Measurements from ENCODE around the gene MRPL24.

Gene MRPL24

GRCh38 chr1:156703741-156704140, 37.1 kb downstream of the MRPL24 start:
- Histone ChIP-seq H3K4me3 (ENCODE audit: low read length) (no peak overlapping the region), H3K4me2 (ENCODE audit: low read length) (no peak overlapping the region)

GRCh38 chr1:156703336-156703735, 37.6 kb downstream of the MRPL24 start:
- H3K9me3 ChIP-seq (ENCODE audit: control insufficient read depth, insufficient read depth, low read length) = no peaks in the 10 kb centered on the region
- H3K4me1 ChIP-seq (ENCODE audit: control insufficient read depth, low read length) = peaks cover 20% of the 10 kb centered on the region
- peaks cover 65% of the 10 kb centered on the region for H3K27me3 ChIP-seq (ENCODE audit: control insufficient read depth, low read length)
- H3K4me3 ChIP-seq (ENCODE audit: low read length) = no peak overlapping the region
- no peak overlapping the region for H3K4me2 ChIP-seq (ENCODE audit: low read length)
- no peaks in the 10 kb centered on the region for H3K9me2 ChIP-seq (replicated peaks; ENCODE audit: control insufficient read depth, low read length)
- no peaks in the 10 kb centered on the region for H3K36me3 ChIP-seq (ENCODE audit: control insufficient read depth, low read length)
- TF ChIP-seq CTCF (IDR thresholded peaks at IDR 0.05; ENCODE audit: low read depth, low read length, poor library complexity, severe bottlenecking) (no peak), EZH2phosphoT487 (IDR thresholded peaks at IDR 0.05; ENCODE audit: borderline replicate concordance, low read length) (no peak)
- no peak overlapping the region for H3K27ac ChIP-seq (ENCODE audit: low read depth, low read length)
- H3F3A ChIP-seq (ENCODE audit: control insufficient read depth, insufficient read depth) = no peaks in the 10 kb centered on the region
- no peaks in the 10 kb centered on the region for H3K79me2 ChIP-seq (ENCODE audit: control insufficient read depth, low read length)
- H4K20me1 ChIP-seq (ENCODE audit: control insufficient read depth, insufficient read depth, low read depth, low read length) = no peaks in the 10 kb centered on the region

More at GRCh38 chr1:156703741-156704140, 37.1 kb downstream of the MRPL24 start:
- Histone ChIP-seq H3K79me2 (ENCODE audit: control insufficient read depth, low read length) (no peaks in the 10 kb centered on the region), H3K4me1 (ENCODE audit: control insufficient read depth, low read length) (peaks cover 20% of the 10 kb centered on the region), H3K36me3 (ENCODE audit: control insufficient read depth, low read length) (no peaks in the 10 kb centered on the region), H3K27ac (ENCODE audit: low read depth, low read length) (no peak overlapping the region), H3K9me2 (replicated peaks; ENCODE audit: control insufficient read depth, low read length) (no peaks in the 10 kb centered on the region), H3F3A (ENCODE audit: control insufficient read depth, insufficient read depth) (no peaks in the 10 kb centered on the region), H3K27me3 (ENCODE audit: control insufficient read depth, low read length) (peaks cover 64% of the 10 kb centered on the region), H4K20me1 (ENCODE audit: control insufficient read depth, insufficient read depth, low read depth, low read length) (no peaks in the 10 kb centered on the region), H3K9me3 (ENCODE audit: control insufficient read depth, insufficient read depth, low read length) (no peaks in the 10 kb centered on the region)
- TF ChIP-seq CTCF (IDR thresholded peaks at IDR 0.05; ENCODE audit: low read depth, low read length, poor library complexity, severe bottlenecking) (peak; percentile 13), EZH2phosphoT487 (IDR thresholded peaks at IDR 0.05; ENCODE audit: borderline replicate concordance, low read length) (0 out of 2 replicates have a peak, but pooled peaks have one; percentile 26)

GRCh38 chr1:156700736-156701531, 40.0 kb downstream of the MRPL24 start:
- Histone ChIP-seq H3K27me3 (ENCODE audit: control insufficient read depth, low read length) (peaks cover 47% of the 10 kb centered on the region), H4K20me1 (ENCODE audit: control insufficient read depth, insufficient read depth, low read depth, low read length) (no peaks in the 10 kb centered on the region), H3K4me1 (ENCODE audit: control insufficient read depth, low read length) (peaks cover 8% of the 10 kb centered on the region), H3K9me2 (replicated peaks; ENCODE audit: control insufficient read depth, low read length) (no peaks in the 10 kb centered on the region), H3K36me3 (ENCODE audit: control insufficient read depth, low read length) (no peaks in the 10 kb centered on the region), H3K4me3 (ENCODE audit: low read length) (no peak overlapping the region), H3K9me3 (ENCODE audit: control insufficient read depth, insufficient read depth, low read length) (no peaks in the 10 kb centered on the region), H3K4me2 (ENCODE audit: low read length) (no peak overlapping the region), H3K79me2 (ENCODE audit: control insufficient read depth, low read length) (no peaks in the 10 kb centered on the region), H3F3A (ENCODE audit: control insufficient read depth, insufficient read depth) (no peaks in the 10 kb centered on the region), H3K27ac (ENCODE audit: low read depth, low read length) (no peak overlapping the region)
- TF ChIP-seq CTCF (IDR thresholded peaks at IDR 0.05; ENCODE audit: low read depth, low read length, poor library complexity, severe bottlenecking) (no peak), EZH2phosphoT487 (IDR thresholded peaks at IDR 0.05; ENCODE audit: borderline replicate concordance, low read length) (no peak)
